H1 (cell line): ENCODE results near the gene MPPED2. TPM values are rescaled to one million over a fixed set of nuclear protein-coding genes. Genes with fewer than 3 reads are reported as not detected.

Experiments used
- CTCF ChIA-PET: fragments of 300-600 bp; sonication (Branson Sonifier 250); formaldehyde crosslinking; loops from one replicate; lab custom pipeline; 2021; ENCODE audit not compliant: partially characterized antibody; lab: Charles Lee
- POLR2A ChIA-PET: fragments of 300-600 bp; sonication (Branson Sonifier 250); formaldehyde crosslinking; loops from one replicate; lab custom pipeline; 2021; ENCODE audit warnings: inconsistent platforms; ENCODE audit not compliant: partially characterized antibody; lab: Charles Lee
- DNase-seq, 2 experiments: peaks; one replicate each; pipeline versions ENCODE4 v3.0.0 to v3.0.0-alpha.2; 2010 to 2022; ENCODE audit warnings: low spot score in 2 of 2, low read depth in 1 of 2, mixed read lengths in 1 of 2
- FAIRE-seq: peaks from 2 replicates; lab custom pipeline; 2011; peaks lifted over from hg19 to GRCh38; lab: Jason Lieb, UNC
- H2AFZ ChIP-seq: 2 replicates; pipeline ENCODE4 v1.8.1; 2012; ENCODE audit warnings: low read length, inconsistent platforms
- H2AK5ac ChIP-seq: 2 replicates; pipeline ENCODE4 v1.6.1; 2013; ENCODE audit warnings: low read depth, low read length
- H2BK120ac ChIP-seq: replicated peaks from 2 replicates; pipeline ENCODE3; 2013; ENCODE audit warnings: low read depth, low read length, inconsistent platforms
- H2BK12ac ChIP-seq: 2 replicates; pipeline ENCODE4 v1.6.1; 2013; ENCODE audit warnings: low read depth, low read length
- H2BK15ac ChIP-seq: 2 replicates; pipeline ENCODE4 v1.6.1; 2013; ENCODE audit warnings: low read length
- H2BK20ac ChIP-seq: 2 replicates; pipeline ENCODE4 v1.6.1; 2013; ENCODE audit warnings: low read length
- H2BK5ac ChIP-seq: 2 replicates; pipeline ENCODE4 v1.6.1; 2013; ENCODE audit warnings: low read depth, low read length
- H3K14ac ChIP-seq: 2 replicates; pipeline ENCODE4 v1.6.1; 2013; ENCODE audit warnings: inconsistent platforms; ENCODE audit not compliant: insufficient read length
- H3K18ac ChIP-seq: 2 replicates; pipeline ENCODE4 v1.6.1; 2013; ENCODE audit warnings: low read length; ENCODE audit errors: extremely low read depth
- H3K23ac ChIP-seq: 2 replicates; pipeline ENCODE4 v1.6.1; 2013; ENCODE audit warnings: inconsistent platforms; ENCODE audit not compliant: insufficient read length
- H3K23me2 ChIP-seq: 2 replicates; pipeline ENCODE4 v1.6.1; 2013; ENCODE audit warnings: low read depth, low read length
- H3K27ac ChIP-seq: 2 replicates; pipeline ENCODE4 v1.6.1; 2011; ENCODE audit warnings: low read depth, low read length, inconsistent platforms
- H3K27me3 ChIP-seq, 4 experiments: replicated peaks in 1 of 4; 1 replicate in 1 of 4; 2 replicates in 3 of 4; pipeline versions ENCODE4 v1.6.1 to v1.8.1; 2011 to 2013; ENCODE audit warnings: low read length in 3 of 4, mild to moderate bottlenecking in 3 of 4, inconsistent platforms in 2 of 4, mixed read lengths in 2 of 4, moderate library complexity in 1 of 4; ENCODE audit not compliant: control insufficient read depth in 3 of 4, insufficient read depth in 3 of 4; ENCODE audit errors: extremely low read depth in 1 of 4
- H3K36me3 ChIP-seq, 4 experiments: 2 replicates each; pipeline versions ENCODE4 v1.6.1 to v1.8.1; 2011 to 2013; ENCODE audit warnings: mild to moderate bottlenecking in 4 of 4, low read length in 3 of 4, moderate library complexity in 2 of 4, control low read depth in 1 of 4, inconsistent platforms in 1 of 4; ENCODE audit not compliant: insufficient read depth in 4 of 4, control insufficient read depth in 2 of 4
- H3K4ac ChIP-seq: replicated peaks from 2 replicates; pipeline ENCODE3; 2013; ENCODE audit warnings: low read length, low read depth, mixed read lengths, inconsistent platforms; ENCODE audit not compliant: insufficient read length
- H3K4me1 ChIP-seq, 4 experiments: replicated peaks in 1 of 4; 1 replicate in 1 of 4; 2 replicates in 3 of 4; pipeline versions ENCODE4 v1.6.1 to v1.8.1; 2011 to 2013; ENCODE audit warnings: low read length in 3 of 4, inconsistent platforms in 2 of 4, mixed read lengths in 1 of 4; ENCODE audit not compliant: insufficient read depth in 4 of 4, control insufficient read depth in 3 of 4
- H3K4me2 ChIP-seq, 2 experiments: 2 replicates each; pipeline versions ENCODE4 v1.6.1 to v1.8.1; 2011 to 2013; ENCODE audit warnings: low read depth in 2 of 2, low read length in 2 of 2, control low read depth in 1 of 2, inconsistent platforms in 1 of 2, mild to moderate bottlenecking in 1 of 2; ENCODE audit not compliant: insufficient read depth in 1 of 2
- H3K4me3 ChIP-seq, 4 experiments: fragments of 200-600, 300-600 bp in 1 of 4; sonication (generic), shearing (Covaris generic), sonication (Bioruptor Twin) in 1 of 4; 2 replicates each; pipeline versions ENCODE4 v1.5.1 to v1.8.1; 2011 to 2016; ENCODE audit warnings: low read length in 4 of 4, low read depth in 3 of 4, control low read depth in 2 of 4, inconsistent platforms in 2 of 4, mild to moderate bottlenecking in 2 of 4, mixed read lengths in 1 of 4, moderate library complexity in 1 of 4; ENCODE audit not compliant: insufficient read depth in 2 of 4; ENCODE audit errors: extremely low read depth in 1 of 4
- H3K56ac ChIP-seq: replicated peaks from 2 replicates; pipeline ENCODE3; 2013; ENCODE audit warnings: low read depth, mild to moderate bottlenecking, mixed read lengths, low read length, inconsistent platforms; ENCODE audit not compliant: insufficient read length
- H3K79me1 ChIP-seq: 2 replicates; pipeline ENCODE4 v1.6.1; 2013; ENCODE audit warnings: low read depth, low read length, control low read depth
- H3K79me2 ChIP-seq, 2 experiments: 2 replicates each; pipeline versions ENCODE4 v1.6.1 to v1.8.1; 2012 to 2013; ENCODE audit warnings: low read length in 2 of 2, mild to moderate bottlenecking in 2 of 2, inconsistent platforms in 1 of 2; ENCODE audit not compliant: insufficient read depth in 2 of 2, control insufficient read depth in 1 of 2
- H3K9ac ChIP-seq, 4 experiments: replicated peaks in 1 of 4; 1 replicate in 1 of 4; 2 replicates in 3 of 4; pipeline versions ENCODE4 v1.6.1 to v1.8.1; 2011 to 2013; ENCODE audit warnings: low read depth in 3 of 4, low read length in 3 of 4, control low read depth in 2 of 4, mild to moderate bottlenecking in 2 of 4, moderate library complexity in 2 of 4, inconsistent platforms in 1 of 4; ENCODE audit errors: extremely low read depth in 1 of 4
- H3K9me3 ChIP-seq, 2 experiments: 2 replicates each; pipeline versions ENCODE4 v1.6.1 to v1.8.1; 2012 to 2013; ENCODE audit warnings: mild to moderate bottlenecking in 2 of 2, moderate library complexity in 2 of 2, control low read depth in 1 of 2, inconsistent platforms in 1 of 2, low read depth in 1 of 2, low read length in 1 of 2, mixed read lengths in 1 of 2; ENCODE audit not compliant: insufficient read depth in 2 of 2
- H4K20me1 ChIP-seq, 2 experiments: replicated peaks in 1 of 2; 2 replicates each; pipeline versions ENCODE3 to v1.8.1; 2011 to 2013; ENCODE audit warnings: inconsistent platforms in 2 of 2, low read length in 2 of 2, mild to moderate bottlenecking in 1 of 2; ENCODE audit not compliant: insufficient read depth in 2 of 2, control insufficient read depth in 1 of 2
- H4K5ac ChIP-seq: 2 replicates; pipeline ENCODE4 v1.6.1; 2013; ENCODE audit warnings: low read length, low read depth, mixed read lengths, inconsistent platforms; ENCODE audit not compliant: insufficient read length
- H4K8ac ChIP-seq: 2 replicates; pipeline ENCODE4 v1.8.0; 2013; ENCODE audit warnings: mild to moderate bottlenecking, moderate library complexity, low read length, inconsistent platforms; ENCODE audit not compliant: insufficient read depth; ENCODE audit errors: extremely low read depth
- H4K91ac ChIP-seq: replicated peaks from 2 replicates; pipeline ENCODE3; 2013; ENCODE audit warnings: low read length, mixed read lengths, inconsistent platforms; ENCODE audit not compliant: insufficient read length
- CTBP2 ChIP-seq: IDR thresholded peaks from 2 replicates; pipeline ENCODE4 v1.7.0; 2011; ENCODE audit warnings: borderline replicate concordance, mild to moderate bottlenecking, moderate library complexity, mixed read lengths, low read length; ENCODE audit not compliant: insufficient read depth, insufficient read length
- WGBS, 2 experiments: shearing (Covaris generic) in 1 of 2; methylation state at CpG; one replicate each; pipeline versions ENCODE4 v1.1.6 to v1.1.7; 2013 to 2015; ENCODE audit warnings: low lambda C conversion rate in 2 of 2, mixed read lengths in 2 of 2, inconsistent platforms in 1 of 2, low coverage in 1 of 2, missing lambda C conversion rate in 1 of 2; ENCODE audit not compliant: insufficient replicate concordance in 2 of 2, insufficient coverage in 1 of 2, insufficient read length in 1 of 2; ENCODE audit errors: extremely low coverage in 1 of 2, missing lambda C conversion rate in 1 of 2; 5-methylcytosine and 5-hydroxymethylcytosine counted together
- polyA plus RNA-seq, 7 experiments: library from polyadenylated mRNA; depleted of rRNA in 3 of 7; stranded (reverse) in 5 of 7; unstranded in 2 of 7; fragments of >200 nt in 5 of 7; fragments of 200-250 nt in 2 of 7; gene quantifications; 1 replicate in 5 of 7; 2 replicates in 1 of 7; 4 replicates in 1 of 7; pipeline versions ENCODE4 v1.2.1 to v1.2.3, GENCODE V29; 2011 to 2013; ENCODE audit warnings: missing spikeins in 2 of 7, mixed read lengths in 2 of 7
- total RNA-seq: library from RNA; stranded (reverse); fragmentation: NEBNext Ultra II Directional; extraction: Animal tissue kit (Norgen Biotek cat#: 25700); gene quantifications from 2 replicates; pipeline ENCODE4 v1.2.1, GENCODE V29; 2021

The MPPED2 gene
- total and polyA plus RNA-seq, 2 of the 8 experiments (the other 6 are each of a cell fraction or from before 2014, with no cell fraction given): 1.3 to 3.5 TPM

- 81% methylated on average over 3 of the region's 3 CpGs; no CpG with 5 or more reads in 1 of the 2 experiments for WGBS, 2 experiments
These were observed 59.6 kb downstream of the MPPED2 start for GRCh38 chr11:30526558-30526957.

More at GRCh38 chr11:30526558-30526957, 59.6 kb downstream of the MPPED2 start:
- Histone ChIP-seq H3K23me2 (no peaks in the 10 kb centered on the region), H4K5ac (no peak overlapping the region), H3K27me3 (no peaks in the 10 kb centered on the region), H4K20me1 (no peaks in the 10 kb centered on the region), H2BK12ac (no peak overlapping the region), H3K9ac (no peak overlapping the region), H3K9me3 (no peaks in the 10 kb centered on the region), H2BK20ac (no peak overlapping the region), H3K23ac (no peak overlapping the region), H3K18ac (no peak overlapping the region), H3K36me3 (no peaks in the 10 kb centered on the region), H2BK120ac (no peak overlapping the region), H3K4me2 (no peak overlapping the region), H4K91ac (no peak overlapping the region), H2AK5ac (no peak overlapping the region), H2AFZ (no peak overlapping the region), H3K56ac (no peak overlapping the region), H2BK15ac (no peak overlapping the region), H3K79me1 (no peaks in the 10 kb centered on the region), H3K4me3 (no peak overlapping the region), H3K4ac (no peak overlapping the region), H4K8ac (no peak overlapping the region), H3K4me1 (no peaks in the 10 kb centered on the region), H3K79me2 (no peaks in the 10 kb centered on the region), H2BK5ac (no peak overlapping the region), H3K27ac (no peak overlapping the region), H3K14ac (no peak overlapping the region)
- no peak for FAIRE-seq
- ChIA-PET CTCF (interaction anchor here (0.6 kb wide), 1 partner anchor 71 kb away, joined by 4 read pairs; no protein-coding TSS in a partner anchor), POLR2A (no interaction called here)
- DNase-seq: no peak
- TF ChIP-seq CTBP2: no peak
